ENCODE measurements around the gene WNT7B.
A peak's percentile ranks its signal among the peaks of the same experiment; 100 is the strongest.

WNT7B gene

DNA sequence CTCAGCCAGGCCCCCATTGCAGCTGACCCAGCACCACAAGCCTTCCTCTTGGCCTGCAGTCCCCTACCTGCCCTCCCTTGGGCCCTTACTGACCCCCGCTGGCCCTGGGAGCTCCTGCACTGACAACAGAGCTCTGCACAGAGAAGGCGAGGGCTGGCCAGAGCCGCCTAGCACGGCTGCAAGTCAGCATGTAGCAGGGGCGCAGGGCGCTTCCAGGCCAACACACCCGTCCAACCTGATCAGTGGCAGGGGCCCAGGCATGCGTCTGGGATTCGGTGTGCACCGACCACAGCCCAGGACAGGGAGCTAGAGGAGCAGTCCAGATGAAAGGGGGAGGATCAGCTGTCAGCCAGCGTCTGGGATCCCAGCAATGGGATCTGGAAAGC lies 7.6 kb downstream of the WNT7B start:
- no peak for TF ChIP-seq EZH2phosphoT487 (IDR thresholded peaks at IDR 0.05; ENCODE audit: borderline replicate concordance)
- TF ChIP-seq, protein P1, sequence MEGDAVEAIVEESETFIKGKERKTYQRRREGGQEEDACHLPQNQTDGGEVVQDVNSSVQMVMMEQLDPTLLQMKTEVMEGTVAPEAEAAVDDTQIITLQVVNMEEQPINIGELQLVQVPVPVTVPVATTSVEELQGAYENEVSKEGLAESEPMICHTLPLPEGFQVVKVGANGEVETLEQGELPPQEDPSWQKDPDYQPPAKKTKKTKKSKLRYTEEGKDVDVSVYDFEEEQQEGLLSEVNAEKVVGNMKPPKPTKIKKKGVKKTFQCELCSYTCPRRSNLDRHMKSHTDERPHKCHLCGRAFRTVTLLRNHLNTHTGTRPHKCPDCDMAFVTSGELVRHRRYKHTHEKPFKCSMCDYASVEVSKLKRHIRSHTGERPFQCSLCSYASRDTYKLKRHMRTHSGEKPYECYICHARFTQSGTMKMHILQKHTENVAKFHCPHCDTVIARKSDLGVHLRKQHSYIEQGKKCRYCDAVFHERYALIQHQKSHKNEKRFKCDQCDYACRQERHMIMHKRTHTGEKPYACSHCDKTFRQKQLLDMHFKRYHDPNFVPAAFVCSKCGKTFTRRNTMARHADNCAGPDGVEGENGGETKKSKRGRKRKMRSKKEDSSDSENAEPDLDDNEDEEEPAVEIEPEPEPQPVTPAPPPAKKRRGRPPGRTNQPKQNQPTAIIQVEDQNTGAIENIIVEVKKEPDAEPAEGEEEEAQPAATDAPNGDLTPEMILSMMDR (conservative IDR thresholded peaks at IDR 0.05; ENCODE audit: low read length): peak; percentile 49
- Histone ChIP-seq H3K4me2 (ENCODE audit: low read depth, low read length, poor library complexity, severe bottlenecking) (peak overlapping the region; percentile 94), H3K4me1 (ENCODE audit: insufficient read depth, low read length, poor library complexity, severe bottlenecking) (peaks cover 39% of the 10 kb centered on the region), H3K27me3 (ENCODE audit: insufficient read depth, low read length, poor library complexity, severe bottlenecking) (no peaks in the 10 kb centered on the region), H3K9ac (ENCODE audit: low read depth, low read length, poor library complexity, severe bottlenecking) (no peak overlapping the region), H3F3A (ENCODE audit: low read depth) (no peaks in the 10 kb centered on the region), H3K4me3 (ENCODE audit: low read length, poor library complexity, severe bottlenecking) (no peak overlapping the region), H3K9me2 (replicated peaks; ENCODE audit: low read depth, low read length) (no peaks in the 10 kb centered on the region), H3K36me3 (ENCODE audit: insufficient read depth, low read length) (no peaks in the 10 kb centered on the region), H3K9me3 (ENCODE audit: insufficient read depth, low read depth, low read length) (no peaks in the 10 kb centered on the region), H3K79me2 (ENCODE audit: insufficient read depth, low read length) (peaks cover 98% of the 10 kb centered on the region), H2AFZ (ENCODE audit: low read length) (no peak overlapping the region), H4K20me1 (ENCODE audit: insufficient read depth, low read length, poor library complexity, severe bottlenecking) (peaks cover 17% of the 10 kb centered on the region)

DNA sequence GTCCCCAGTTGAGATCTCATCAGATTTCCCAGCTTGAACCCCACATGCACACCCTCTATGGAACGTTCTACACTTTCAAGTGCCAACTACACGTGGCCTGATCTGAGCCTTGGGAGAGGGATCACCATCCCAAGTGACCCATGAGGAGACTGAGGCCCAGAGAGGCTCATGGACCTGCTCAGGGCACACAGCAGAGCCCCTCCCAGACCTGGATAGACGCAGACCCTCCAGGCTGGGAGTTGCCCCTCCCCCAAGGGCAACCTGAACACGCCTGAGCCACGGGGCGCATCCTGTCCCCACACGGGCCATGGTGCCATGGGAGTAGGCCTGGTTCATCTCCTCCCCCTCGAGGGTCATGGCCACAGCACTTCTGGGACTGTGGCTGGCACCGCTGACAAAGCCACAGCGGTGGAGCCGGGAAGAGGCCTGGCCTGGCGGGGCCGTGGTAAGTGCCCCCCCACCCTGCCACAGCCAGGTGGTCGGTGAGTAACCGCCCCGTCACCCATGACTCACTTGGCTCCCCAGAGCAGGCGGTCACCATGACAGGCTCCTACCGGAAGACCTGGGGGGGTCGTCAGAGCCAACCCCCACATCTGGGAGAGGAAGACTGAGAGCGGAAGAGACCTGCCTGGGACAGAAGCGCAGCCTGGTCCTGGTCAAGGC lies 8.1 kb downstream of the WNT7B start:
- H4K20me1 ChIP-seq (ENCODE audit: insufficient read depth, low read length, poor library complexity, severe bottlenecking): peaks cover 13% of the 10 kb centered on the region
- H3K79me2 ChIP-seq (ENCODE audit: insufficient read depth, low read length): peaks cover 97% of the 10 kb centered on the region
- H3K27me3 ChIP-seq (ENCODE audit: insufficient read depth, low read length, poor library complexity, severe bottlenecking): no peaks in the 10 kb centered on the region
- H3K9me3 ChIP-seq (ENCODE audit: insufficient read depth, low read depth, low read length): no peaks in the 10 kb centered on the region
- no peak overlapping the region for H3K9ac ChIP-seq (ENCODE audit: low read depth, low read length, poor library complexity, severe bottlenecking)
- no peaks in the 10 kb centered on the region for H3F3A ChIP-seq (ENCODE audit: low read depth)
- H2AFZ ChIP-seq (ENCODE audit: low read length): no peak overlapping the region
- H3K36me3 ChIP-seq (ENCODE audit: insufficient read depth, low read length): no peaks in the 10 kb centered on the region
- H3K4me2 ChIP-seq (ENCODE audit: low read depth, low read length, poor library complexity, severe bottlenecking): no peak overlapping the region
- TF ChIP-seq, protein P1 (conservative IDR thresholded peaks at IDR 0.05; ENCODE audit: low read length): no peak
- no peak for TF ChIP-seq EZH2phosphoT487 (IDR thresholded peaks at IDR 0.05; ENCODE audit: borderline replicate concordance)
- H3K9me2 ChIP-seq (replicated peaks; ENCODE audit: low read depth, low read length): no peaks in the 10 kb centered on the region
- H3K4me1 ChIP-seq (ENCODE audit: insufficient read depth, low read length, poor library complexity, severe bottlenecking): peaks cover 34% of the 10 kb centered on the region
- no peak overlapping the region for H3K4me3 ChIP-seq (ENCODE audit: low read length, poor library complexity, severe bottlenecking)

DNA sequence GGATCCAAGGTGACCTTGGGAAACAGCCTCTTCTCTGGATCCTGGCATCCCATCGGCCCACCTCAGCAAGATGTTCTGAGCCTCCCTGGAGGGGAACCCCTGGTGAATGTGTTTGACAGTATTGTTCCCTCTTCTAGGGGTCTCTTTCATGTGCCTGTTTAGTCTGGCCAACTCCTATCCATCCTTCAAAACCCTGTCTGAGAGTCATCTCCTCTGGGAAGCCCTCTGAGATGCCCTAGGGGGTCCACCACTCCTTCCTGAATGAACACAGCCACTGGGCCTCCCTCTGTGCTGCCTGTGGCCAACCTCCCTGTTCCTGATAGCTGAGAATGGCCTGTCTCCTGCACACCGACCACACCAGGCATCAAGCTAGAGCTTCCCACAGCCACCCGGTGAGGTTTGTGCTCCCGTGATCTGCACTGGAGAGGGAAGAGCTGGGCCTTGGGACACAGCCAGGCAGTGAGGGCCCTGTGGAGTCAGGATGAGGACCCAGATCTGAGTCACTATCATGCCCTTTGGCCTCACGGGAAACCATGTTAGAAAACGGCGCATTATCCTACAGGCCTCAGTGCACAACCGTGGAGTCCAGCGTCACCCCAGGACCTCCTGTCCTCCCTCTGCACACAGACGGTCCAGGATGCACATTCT lies 8.8 kb downstream of the WNT7B start:
- Histone ChIP-seq H3K9ac (ENCODE audit: low read depth, low read length, poor library complexity, severe bottlenecking) (no peak overlapping the region), H3K79me2 (ENCODE audit: insufficient read depth, low read length) (peaks cover 92% of the 10 kb centered on the region), H3K4me2 (ENCODE audit: low read depth, low read length, poor library complexity, severe bottlenecking) (no peak overlapping the region), H3K9me3 (ENCODE audit: insufficient read depth, low read depth, low read length) (no peaks in the 10 kb centered on the region), H3K4me3 (ENCODE audit: low read length, poor library complexity, severe bottlenecking) (no peak overlapping the region), H4K20me1 (ENCODE audit: insufficient read depth, low read length, poor library complexity, severe bottlenecking) (peaks cover 12% of the 10 kb centered on the region), H3K27me3 (ENCODE audit: insufficient read depth, low read length, poor library complexity, severe bottlenecking) (no peaks in the 10 kb centered on the region), H3F3A (ENCODE audit: low read depth) (no peaks in the 10 kb centered on the region), H2AFZ (ENCODE audit: low read length) (no peak overlapping the region), H3K4me1 (ENCODE audit: insufficient read depth, low read length, poor library complexity, severe bottlenecking) (peaks cover 28% of the 10 kb centered on the region), H3K36me3 (ENCODE audit: insufficient read depth, low read length) (no peaks in the 10 kb centered on the region), H3K9me2 (replicated peaks; ENCODE audit: low read depth, low read length) (no peaks in the 10 kb centered on the region)
- TF ChIP-seq, protein P1 (conservative IDR thresholded peaks at IDR 0.05; ENCODE audit: low read length): no peak
- TF ChIP-seq EZH2phosphoT487 (IDR thresholded peaks at IDR 0.05; ENCODE audit: borderline replicate concordance): no peak

Measured in Loucy (cell line).